Cardiac muscle cell (in vitro differentiated cells and primary cell): ENCODE data around the gene YES1. TPM values are rescaled to one million over a fixed set of nuclear protein-coding genes. Genes with fewer than 3 reads are reported as not detected.

Experiments used
- DNase-seq, 2 donors: peaks; one replicate each; pipeline versions ENCODE4 v3.0.0 to v3.0.0-alpha.2; 2010 to 2017; ENCODE audit warnings: low read depth in 1 of 2, low spot score in 1 of 2
- H3K27ac ChIP-seq: fragments of 200-600 bp; sonication (generic); 2 replicates; pipeline ENCODE4 v1.5.1; 2016
- H3K27me3 ChIP-seq: fragments of 200-600 bp; sonication (generic); 2 replicates; pipeline ENCODE4 v1.6.0; 2016; ENCODE audit warnings: control low read depth
- H3K36me3 ChIP-seq: fragments of 200-600 bp; sonication (generic); 2 replicates; pipeline ENCODE4 v1.5.1; 2016; ENCODE audit warnings: control low read depth
- H3K4me1 ChIP-seq: fragments of 200-600 bp; sonication (generic); 2 replicates; pipeline ENCODE4 v1.8.1; 2017; ENCODE audit warnings: low read depth, mild to moderate bottlenecking, mixed run types
- H3K4me3 ChIP-seq: fragments of 200-600 bp; sonication (generic); 2 replicates; pipeline ENCODE4 v1.5.1; 2016; ENCODE audit warnings: mild to moderate bottlenecking
- H3K9me3 ChIP-seq: fragments of 200-600 bp; sonication (generic); 2 replicates; pipeline ENCODE4 v1.5.1; 2017; ENCODE audit warnings: low read depth, mild to moderate bottlenecking, control low read depth
- polyA plus RNA-seq: library from polyadenylated mRNA; unstranded; fragments of >200 nt; fragmentation: Nextera tagmentation; extraction: Ambion mirVana; gene quantifications from 2 replicates; pipeline ENCODE4 v1.2.1, GENCODE V29; 2016
- total RNA-seq: library from RNA; depleted of rRNA; stranded (reverse); fragments of >200 nt; gene quantifications from 2 replicates; pipeline ENCODE4 v1.2.3, GENCODE V29; 2016
- TF ChIP-seq, protein P1 (sequence below): IDR thresholded peaks from 2 replicates; pipeline ENCODE4 v1.5.1; 2012; ENCODE audit warnings: low read depth, mild to moderate bottlenecking, low read length

YES1 gene
- total and polyA plus RNA-seq, 2 experiments from 2014 or later: 18.5 to 96.0 TPM

DNA sequence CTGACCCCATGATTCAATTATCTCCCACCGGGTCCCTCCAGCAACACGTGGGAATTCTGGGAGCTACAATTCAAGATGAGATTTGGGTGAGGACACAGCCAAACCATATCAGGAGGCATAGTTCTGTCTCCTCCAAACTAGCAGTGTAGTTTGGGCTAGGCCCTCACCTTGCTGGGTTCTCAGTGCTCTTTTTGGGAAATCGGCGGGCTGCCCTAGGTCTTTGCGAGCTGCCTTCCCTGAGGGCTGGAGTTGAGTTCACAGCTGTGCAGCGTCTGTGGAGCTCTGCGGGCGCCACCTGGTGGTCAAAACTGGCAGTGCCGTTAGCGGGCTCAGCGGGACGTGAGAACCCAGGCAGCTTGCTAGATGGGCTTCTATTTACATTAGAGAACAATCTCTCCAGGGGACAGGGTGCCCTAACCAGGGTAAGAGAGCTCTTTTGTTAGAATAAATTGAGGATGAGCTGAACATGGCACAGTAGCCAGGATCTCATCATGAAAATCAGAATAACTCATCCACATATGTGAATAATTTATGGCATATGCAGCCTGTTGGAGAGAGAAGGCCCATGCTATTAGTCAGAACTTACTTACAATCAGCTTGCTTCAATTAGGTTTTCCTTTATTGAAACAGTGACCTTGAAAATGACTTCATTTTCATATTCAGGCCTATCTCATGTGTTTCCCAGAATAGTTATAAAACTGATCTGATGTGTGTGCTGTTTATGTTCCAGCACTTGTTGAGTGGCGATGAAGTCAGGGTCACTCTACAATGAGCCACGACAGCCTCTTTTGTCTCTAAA is 27.4 kb upstream of the YES1 start:
- Histone ChIP-seq H3K4me3 (no peak overlapping the region), H3K27me3 (peaks cover 23% of the 10 kb centered on the region), H3K27ac (no peak overlapping the region), H3K4me1 (no peaks in the 10 kb centered on the region), H3K9me3 (no peaks in the 10 kb centered on the region), H3K36me3 (no peaks in the 10 kb centered on the region)
- TF ChIP-seq, protein P1, sequence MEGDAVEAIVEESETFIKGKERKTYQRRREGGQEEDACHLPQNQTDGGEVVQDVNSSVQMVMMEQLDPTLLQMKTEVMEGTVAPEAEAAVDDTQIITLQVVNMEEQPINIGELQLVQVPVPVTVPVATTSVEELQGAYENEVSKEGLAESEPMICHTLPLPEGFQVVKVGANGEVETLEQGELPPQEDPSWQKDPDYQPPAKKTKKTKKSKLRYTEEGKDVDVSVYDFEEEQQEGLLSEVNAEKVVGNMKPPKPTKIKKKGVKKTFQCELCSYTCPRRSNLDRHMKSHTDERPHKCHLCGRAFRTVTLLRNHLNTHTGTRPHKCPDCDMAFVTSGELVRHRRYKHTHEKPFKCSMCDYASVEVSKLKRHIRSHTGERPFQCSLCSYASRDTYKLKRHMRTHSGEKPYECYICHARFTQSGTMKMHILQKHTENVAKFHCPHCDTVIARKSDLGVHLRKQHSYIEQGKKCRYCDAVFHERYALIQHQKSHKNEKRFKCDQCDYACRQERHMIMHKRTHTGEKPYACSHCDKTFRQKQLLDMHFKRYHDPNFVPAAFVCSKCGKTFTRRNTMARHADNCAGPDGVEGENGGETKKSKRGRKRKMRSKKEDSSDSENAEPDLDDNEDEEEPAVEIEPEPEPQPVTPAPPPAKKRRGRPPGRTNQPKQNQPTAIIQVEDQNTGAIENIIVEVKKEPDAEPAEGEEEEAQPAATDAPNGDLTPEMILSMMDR: peak; percentile 97
- peak; percentile 88 to 89 for DNase-seq

DNA sequence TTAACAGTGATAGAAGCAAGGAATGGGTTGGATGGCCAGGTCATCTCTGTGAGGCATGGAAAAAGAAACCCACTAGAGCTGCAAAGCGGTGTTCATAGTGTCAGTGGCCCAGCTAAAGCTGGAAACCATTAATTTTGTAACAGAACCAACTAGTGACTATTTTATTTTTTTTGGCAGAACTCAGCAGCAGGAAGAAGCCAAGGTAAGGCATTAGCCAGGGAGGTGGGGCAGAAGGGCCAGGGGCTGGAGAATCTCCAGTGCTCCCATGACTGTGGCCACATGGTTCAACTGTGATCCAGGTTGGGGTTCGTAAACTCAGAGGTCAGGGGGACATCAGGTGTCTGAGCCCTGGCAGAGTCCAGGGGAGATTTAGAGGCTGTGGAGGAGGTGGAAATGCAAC is 25.9 kb upstream of the YES1 start:
- TF ChIP-seq, protein P1: no peak
- no peaks in the 10 kb centered on the region for H3K36me3 ChIP-seq
- H3K27me3 ChIP-seq: peaks cover 23% of the 10 kb centered on the region
- H3K4me3 ChIP-seq: no peak overlapping the region
- no peaks in the 10 kb centered on the region for H3K9me3 ChIP-seq
- no peaks in the 10 kb centered on the region for H3K4me1 ChIP-seq
- no peak overlapping the region for H3K27ac ChIP-seq
- DNase-seq: no peak

DNA sequence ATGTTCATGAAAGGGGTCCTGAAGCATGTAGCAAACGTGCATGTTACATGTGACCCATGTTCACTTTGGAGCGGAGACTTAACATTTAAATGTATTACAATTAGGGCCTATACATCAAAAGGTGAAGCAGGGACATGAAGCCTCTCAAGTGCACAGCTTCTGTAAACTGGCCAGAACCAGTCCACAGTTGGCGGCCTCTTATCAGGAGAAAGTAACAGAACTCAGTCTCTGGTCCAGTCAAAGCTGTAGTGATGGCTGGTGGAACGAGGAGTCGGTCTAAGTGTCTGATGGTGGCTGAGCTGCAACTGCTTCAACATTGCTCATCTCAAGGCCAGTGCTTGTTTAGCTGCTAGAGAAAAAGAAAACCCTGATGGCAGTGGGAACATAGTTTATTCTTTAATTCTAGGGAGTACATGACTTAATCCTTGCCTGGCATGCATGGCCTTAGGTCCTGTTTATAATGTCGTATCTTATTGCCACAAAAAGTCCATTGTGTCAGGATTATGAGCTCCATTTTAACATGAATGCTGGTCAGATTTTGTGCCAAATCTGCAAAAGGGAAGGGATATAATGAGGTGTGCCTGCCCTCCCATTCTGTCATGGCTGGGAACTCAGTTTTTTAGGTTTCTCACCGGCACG is 22.2 kb upstream of the YES1 start:
- DNase-seq: no peak
- peaks cover 4% of the 10 kb centered on the region for H3K4me1 ChIP-seq
- TF ChIP-seq, protein P1: no peak

DNA sequence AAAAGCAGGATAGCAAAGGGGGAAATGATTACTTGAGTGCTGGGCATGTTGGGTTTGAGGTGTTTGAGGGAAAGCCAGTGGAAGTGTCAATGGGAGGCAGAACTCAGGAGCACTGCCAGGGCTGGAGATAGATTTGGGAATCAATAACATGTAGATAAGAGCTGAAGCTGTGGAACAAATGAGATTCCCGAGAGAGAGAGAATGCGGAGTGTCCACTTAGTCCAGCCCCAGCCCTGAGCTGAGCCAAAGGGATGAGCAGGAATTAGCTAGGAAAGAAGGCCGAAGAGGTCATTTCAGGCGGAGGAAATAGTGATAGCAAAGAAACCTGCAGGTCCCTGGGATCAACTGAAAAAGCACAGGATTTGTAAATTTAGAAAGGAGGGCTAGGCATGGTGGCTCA is 21.2 kb upstream of the YES1 start:
- Histone ChIP-seq H3K27me3 (no peaks in the 10 kb centered on the region), H3K9me3 (no peaks in the 10 kb centered on the region), H3K27ac (no peak overlapping the region), H3K36me3 (no peaks in the 10 kb centered on the region), H3K4me3 (no peak overlapping the region), H3K4me1 (peaks cover 4% of the 10 kb centered on the region)
- DNase-seq: no peak
- TF ChIP-seq, protein P1: no peak

More for the DNA sequence above, 22.2 kb upstream of the YES1 start:
- Histone ChIP-seq H3K9me3 (no peaks in the 10 kb centered on the region), H3K4me3 (no peak overlapping the region), H3K27me3 (no peaks in the 10 kb centered on the region), H3K27ac (no peak overlapping the region), H3K36me3 (no peaks in the 10 kb centered on the region)

DNA sequence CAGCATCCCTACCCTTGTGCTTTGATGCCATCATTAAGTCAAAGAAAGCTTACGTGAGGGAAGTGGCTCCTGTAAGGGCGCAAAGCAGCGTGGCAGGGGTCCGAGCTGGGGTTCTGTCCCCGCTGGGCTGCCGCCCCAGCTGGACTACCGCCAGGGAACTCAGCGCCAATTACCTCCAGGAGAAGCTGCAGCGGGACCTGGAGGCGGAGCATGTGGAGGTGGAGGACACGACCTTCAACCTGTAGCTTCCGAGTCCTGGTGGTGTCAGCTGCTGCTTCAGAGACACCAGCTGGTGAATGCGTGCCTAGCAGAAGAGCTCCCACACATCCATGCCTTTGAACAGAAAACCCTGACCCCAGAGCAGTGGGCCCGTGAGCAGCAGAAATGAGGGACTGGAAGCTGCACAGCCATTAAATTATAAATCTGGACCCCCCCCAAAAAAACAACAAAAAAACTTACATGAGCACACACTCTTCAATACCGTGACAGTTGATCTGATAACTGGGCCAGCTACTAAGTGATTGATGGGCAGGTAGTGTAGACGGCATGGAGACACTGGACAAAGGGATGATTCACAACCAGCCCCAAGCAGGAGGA is 20.1 kb upstream of the YES1 start:
- H3K36me3 ChIP-seq: no peaks in the 10 kb centered on the region
- H3K9me3 ChIP-seq: no peaks in the 10 kb centered on the region
- no peaks in the 10 kb centered on the region for H3K27me3 ChIP-seq
- no peak overlapping the region for H3K27ac ChIP-seq
- TF ChIP-seq, protein P1: no peak
- H3K4me3 ChIP-seq: no peak overlapping the region
- peaks cover 4% of the 10 kb centered on the region for H3K4me1 ChIP-seq
- DNase-seq: peak in 1 of 2 donors; percentile 49
